LNCaP clone FGC (cell line): ENCODE results near the gene DAP3.
A peak's percentile ranks its signal among the peaks of the same experiment; 100 is the strongest.
"Not testable (repeated sequence)": the region's sequence is repeated elsewhere in the genome, so short reads cannot be mapped to it uniquely, and the experiment has no call there.

Experiments used
- DNase-seq: peaks from one replicate; pipeline ENCODE4 v3.0.0-alpha.2; 2011; ENCODE audit warnings: low read depth
- H3K4me3 ChIP-seq: 2 replicates; pipeline ENCODE4 v1.5.1; 2011; ENCODE audit warnings: mild to moderate bottlenecking, low read depth, low read length, control low read depth
- CTCF ChIP-seq: IDR thresholded peaks from 2 replicates; pipeline ENCODE4 v1.5.1; 2012; ENCODE audit warnings: mild to moderate bottlenecking; ENCODE audit not compliant: control insufficient read depth, insufficient read depth; ENCODE audit errors: extremely low read depth

DAP3 gene

GRCh38 chr1:155669233-155670162 is 19.4 kb upstream of the DAP3 start:
- H3K4me3 ChIP-seq = no peak overlapping the region
- no peak for DNase-seq
- TF ChIP-seq CTCF = no peak

GRCh38 chr1:155671750-155672149 is 17.1 kb upstream of the DAP3 start:
- no peak overlapping the region for H3K4me3 ChIP-seq
- TF ChIP-seq CTCF = no peak
- DNase-seq = no peak

GRCh38 chr1:155673003-155673402 is 15.9 kb upstream of the DAP3 start:
- DNase-seq = no peak
- TF ChIP-seq CTCF = no peak
- H3K4me3 ChIP-seq = no peak overlapping the region

- TF ChIP-seq CTCF = no peak
- DNase-seq = peak; percentile 54
These were observed 10.9 kb upstream of the DAP3 start for GRCh38 chr1:155678027-155678426.

GRCh38 chr1:155678992-155679391 is 9.9 kb upstream of the DAP3 start:
- not testable (repeated sequence) for DNase-seq, H3K4me3 ChIP-seq

More at GRCh38 chr1:155678027-155678426, 10.9 kb upstream of the DAP3 start:
- no peak overlapping the region for H3K4me3 ChIP-seq

- TF ChIP-seq CTCF = no peak
- no peak overlapping the region for H3K4me3 ChIP-seq
- DNase-seq = no peak
These were observed 8.4 kb upstream of the DAP3 start for GRCh38 chr1:155680531-155680930.

- TF ChIP-seq CTCF = no peak
- H3K4me3 ChIP-seq = no peak overlapping the region
- no peak for DNase-seq
These were observed 7.1 kb upstream of the DAP3 start for GRCh38 chr1:155681776-155682175.

- peak overlapping the region; percentile 95 for H3K4me3 ChIP-seq
- DNase-seq = not testable (repeated sequence)
These were observed 1.1 kb upstream of the DAP3 start for GRCh38 chr1:155687705-155688323.
